SIG-M5 (cell line): Measurements from ENCODE around the gene TXN2.
"Not testable (repeated sequence)": the region's sequence is repeated elsewhere in the genome, so short reads cannot be mapped to it uniquely, and the experiment has no call there.

Experiments used
- DNase-seq: peaks from one replicate; lab custom pipeline; 2025; lab: John Stamatoyannopoulos, UW

TXN2 gene

GRCh38 chr22:36481393-36482168 lies at the start of gene TXN2:
TSS of gene TXN2 (minus strand) at chr22:36481640. CDS start at chr22:36480837, 803 bp downstream.
- peak; percentile 66 for DNase-seq

- peak; percentile 95 for DNase-seq
Observed at GRCh38 chr22:36528795-36529751, 47.6 kb upstream of the TXN2 start, which contains the start of gene EIF3D. TSS of gene EIF3D (minus strand) at chr22:36529166. CDS start at chr22:36526121, 3,045 bp downstream.

GRCh38 chr22:36528341-36528740 lies 46.9 kb upstream of the TXN2 start:
- no peak for DNase-seq

- no peak for DNase-seq
Observed at GRCh38 chr22:36522662-36523061, 41.2 kb upstream of the TXN2 start.

- no peak for DNase-seq
Observed at GRCh38 chr22:36520423-36520822, 39.0 kb upstream of the TXN2 start.

- not testable (repeated sequence) for DNase-seq
Observed at GRCh38 chr22:36519906-36520305, 38.5 kb upstream of the TXN2 start.

GRCh38 chr22:36514766-36515165 lies 33.3 kb upstream of the TXN2 start:
- no peak for DNase-seq

GRCh38 chr22:36512991-36513390 lies 31.6 kb upstream of the TXN2 start:
- DNase-seq, result no peak

GRCh38 chr22:36512333-36512732 lies 30.9 kb upstream of the TXN2 start:
- no peak for DNase-seq

- DNase-seq, result no peak
Observed at GRCh38 chr22:36510966-36511881, 29.8 kb upstream of the TXN2 start.

GRCh38 chr22:36510384-36510783 lies 28.9 kb upstream of the TXN2 start:
- no peak for DNase-seq

- DNase-seq, result no peak
Observed at GRCh38 chr22:36507518-36508010, 26.1 kb upstream of the TXN2 start.

- DNase-seq, result no peak
Observed at GRCh38 chr22:36506637-36507517, 25.4 kb upstream of the TXN2 start, which contains the start of gene FOXRED2. TSS of gene FOXRED2 (minus strand) at chr22:36507040. CDS start at chr22:36506422, 618 bp downstream.

- no peak for DNase-seq
Observed at GRCh38 chr22:36505998-36506635, 24.7 kb upstream of the TXN2 start.

GRCh38 chr22:36497910-36498665 lies 16.6 kb upstream of the TXN2 start:
- DNase-seq, result no peak

GRCh38 chr22:36493690-36494110 lies 12.3 kb upstream of the TXN2 start:
- DNase-seq, result peak; percentile 75

- no peak for DNase-seq
Observed at GRCh38 chr22:36492109-36492508, 10.7 kb upstream of the TXN2 start.

GRCh38 chr22:36491155-36491554 lies 9.7 kb upstream of the TXN2 start:
- no peak for DNase-seq
